Measurements from ENCODE around the gene DNAI7.

Gene DNAI7

GRCh38 chr12:25156061-25156460 lies 38.9 kb downstream of the DNAI7 start:
- Histone ChIP-seq H3K79me2 (ENCODE audit: insufficient read depth, low read depth) (no peaks in the 10 kb centered on the region), H3K36me3 (ENCODE audit: insufficient read depth) (no peaks in the 10 kb centered on the region), H3K27me3 (ENCODE audit: insufficient read depth, low read depth) (no peaks in the 10 kb centered on the region), H4K20me1 (ENCODE audit: insufficient read depth) (no peaks in the 10 kb centered on the region), H3K4me2 (no peak overlapping the region), H3K4me1 (ENCODE audit: low read depth, poor library complexity, severe bottlenecking) (peaks cover 10% of the 10 kb centered on the region), H2AFZ (ENCODE audit: low read depth) (no peak overlapping the region), H3K27ac (no peak overlapping the region), H3K9ac (no peak overlapping the region), H3K4me3 (IDR thresholded peaks at IDR 0.05; ENCODE audit: insufficient read depth, low read depth, low read length) (no peak overlapping the region)
- no peak for TF ChIP-seq CTCF (conservative IDR thresholded peaks at IDR 0.05; ENCODE audit: low read depth, low read length)

GRCh38 chr12:25155022-25155576 lies 39.9 kb downstream of the DNAI7 start:
- H3K27ac ChIP-seq, result no peak overlapping the region

GRCh38 chr12:25152055-25152454 lies 42.9 kb downstream of the DNAI7 start:
- H3K27me3 ChIP-seq (ENCODE audit: insufficient read depth, low read depth), result no peaks in the 10 kb centered on the region
- peaks cover 6% of the 10 kb centered on the region for H3K4me1 ChIP-seq (ENCODE audit: low read depth, poor library complexity, severe bottlenecking)
- no peak overlapping the region for H3K27ac ChIP-seq
- no peak overlapping the region for H2AFZ ChIP-seq (ENCODE audit: low read depth)
- H3K79me2 ChIP-seq (ENCODE audit: insufficient read depth, low read depth), result no peaks in the 10 kb centered on the region
- H4K20me1 ChIP-seq (ENCODE audit: insufficient read depth), result no peaks in the 10 kb centered on the region
- TF ChIP-seq CTCF (conservative IDR thresholded peaks at IDR 0.05; ENCODE audit: low read depth, low read length), result no peak
- H3K36me3 ChIP-seq (ENCODE audit: insufficient read depth), result no peaks in the 10 kb centered on the region
- no peak overlapping the region for H3K4me2 ChIP-seq
- no peak overlapping the region for H3K4me3 ChIP-seq (IDR thresholded peaks at IDR 0.05; ENCODE audit: insufficient read depth, low read depth, low read length)
- no peak overlapping the region for H3K9ac ChIP-seq

More at GRCh38 chr12:25155022-25155576, 39.9 kb downstream of the DNAI7 start:
- Histone ChIP-seq H3K36me3 (ENCODE audit: insufficient read depth) (no peaks in the 10 kb centered on the region), H3K79me2 (ENCODE audit: insufficient read depth, low read depth) (no peaks in the 10 kb centered on the region), H4K20me1 (ENCODE audit: insufficient read depth) (no peaks in the 10 kb centered on the region), H3K4me2 (peak overlapping the region; percentile 44), H3K4me3 (IDR thresholded peaks at IDR 0.05; ENCODE audit: insufficient read depth, low read depth, low read length) (no peak overlapping the region), H3K27me3 (ENCODE audit: insufficient read depth, low read depth) (no peaks in the 10 kb centered on the region), H2AFZ (ENCODE audit: low read depth) (0 out of 2 replicates have a peak overlapping the region, but pooled peaks have one; percentile 12), H3K9ac (no peak overlapping the region), H3K4me1 (ENCODE audit: low read depth, poor library complexity, severe bottlenecking) (peaks cover 10% of the 10 kb centered on the region)
- TF ChIP-seq CTCF (conservative IDR thresholded peaks at IDR 0.05; ENCODE audit: low read depth, low read length), result peak; percentile 73

GRCh38 chr12:25151476-25151875 lies 43.5 kb downstream of the DNAI7 start:
- H3K4me2 ChIP-seq, result no peak overlapping the region
- H3K9ac ChIP-seq, result no peak overlapping the region
- no peak overlapping the region for H3K27ac ChIP-seq
- H3K4me3 ChIP-seq (IDR thresholded peaks at IDR 0.05; ENCODE audit: insufficient read depth, low read depth, low read length), result no peak overlapping the region
- no peaks in the 10 kb centered on the region for H3K36me3 ChIP-seq (ENCODE audit: insufficient read depth)
- H3K27me3 ChIP-seq (ENCODE audit: insufficient read depth, low read depth), result no peaks in the 10 kb centered on the region
- no peaks in the 10 kb centered on the region for H3K79me2 ChIP-seq (ENCODE audit: insufficient read depth, low read depth)
- H4K20me1 ChIP-seq (ENCODE audit: insufficient read depth), result no peaks in the 10 kb centered on the region
- TF ChIP-seq CTCF (conservative IDR thresholded peaks at IDR 0.05; ENCODE audit: low read depth, low read length), result no peak
- H2AFZ ChIP-seq (ENCODE audit: low read depth), result no peak overlapping the region
- H3K4me1 ChIP-seq (ENCODE audit: low read depth, poor library complexity, severe bottlenecking), result peaks cover 6% of the 10 kb centered on the region

Data from KMS-11 (cell line).